Activated CD8-positive, alpha-beta memory T cell treated with anti-CD3 and anti-CD28 coated beads, Interleukin-2, amount 50 U/mL, for 24 hours (primary cell): ENCODE measurements around the gene MID1.
"Not testable (repeated sequence)": the region's sequence is repeated elsewhere in the genome, so short reads cannot be mapped to it uniquely, and the experiment has no call there.

Source experiments
- DNase-seq: peaks from one replicate; pipeline ENCODE4 v3.0.0-alpha.2; 2020; ENCODE audit errors: extremely low read depth

MID1 gene

DNA sequence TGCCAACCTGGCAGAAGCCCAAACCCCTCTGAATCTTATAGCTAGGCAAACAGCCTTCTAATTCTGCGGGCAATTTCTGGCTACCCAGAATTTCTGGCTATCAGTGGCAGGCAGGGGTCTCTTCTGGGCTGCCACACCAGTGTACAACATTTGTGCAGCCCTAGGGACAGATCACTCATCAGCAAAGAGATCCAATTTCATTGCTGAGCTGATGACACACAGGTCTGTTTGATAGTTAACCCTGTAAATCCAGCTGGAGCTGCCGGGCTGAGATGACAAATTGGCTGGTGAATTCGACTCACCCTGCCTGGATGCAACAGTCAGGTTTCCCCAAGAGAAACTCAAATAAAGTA is 2.4 kb downstream of the MID1 start:
- DNase-seq = no peak

- no peak for DNase-seq
Observed at GRCh38 chrX:10617186-10617998, 3.0 kb downstream of the MID1 start.

DNA sequence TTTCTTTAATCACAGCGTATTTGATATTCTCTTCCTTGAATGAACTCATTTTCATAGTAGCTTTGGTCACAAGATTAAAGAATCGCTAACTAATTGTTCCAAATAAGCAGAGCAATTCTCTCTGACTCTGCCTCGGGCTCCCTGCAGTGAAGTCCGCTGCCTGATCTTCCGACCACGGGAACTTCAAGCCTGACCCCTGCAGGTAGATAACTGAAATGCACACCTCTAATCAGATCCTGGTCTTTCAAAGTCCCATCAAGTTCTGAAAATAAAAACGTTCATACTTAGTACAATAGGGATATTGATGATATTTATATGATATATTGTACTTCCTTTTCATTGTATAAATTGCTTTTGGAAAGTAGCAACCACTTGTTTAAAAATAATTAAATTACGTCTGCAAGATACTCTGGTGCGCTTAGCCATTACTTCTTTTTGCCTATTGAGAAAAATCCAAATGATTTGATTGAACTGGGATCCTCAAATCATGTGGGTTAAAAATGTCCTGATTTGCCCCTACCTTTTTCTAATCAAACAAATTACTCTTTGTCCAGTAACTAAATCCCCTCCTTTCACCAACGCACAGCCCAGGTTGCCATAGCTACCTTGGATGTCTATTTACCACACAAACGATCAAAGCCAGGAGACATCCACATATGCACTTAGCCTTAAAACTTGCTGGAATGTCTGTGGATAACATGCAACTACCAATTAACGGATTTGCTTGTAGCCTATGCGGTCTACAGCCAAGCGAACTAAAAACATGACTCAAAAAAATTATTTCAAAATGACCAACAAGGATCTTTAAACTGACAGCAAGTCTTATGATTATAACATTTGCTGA is 4.2 kb downstream of the MID1 start:
- no peak for DNase-seq

- DNase-seq = no peak
Observed at GRCh38 chrX:10612215-10612614, 8.2 kb downstream of the MID1 start.

DNA sequence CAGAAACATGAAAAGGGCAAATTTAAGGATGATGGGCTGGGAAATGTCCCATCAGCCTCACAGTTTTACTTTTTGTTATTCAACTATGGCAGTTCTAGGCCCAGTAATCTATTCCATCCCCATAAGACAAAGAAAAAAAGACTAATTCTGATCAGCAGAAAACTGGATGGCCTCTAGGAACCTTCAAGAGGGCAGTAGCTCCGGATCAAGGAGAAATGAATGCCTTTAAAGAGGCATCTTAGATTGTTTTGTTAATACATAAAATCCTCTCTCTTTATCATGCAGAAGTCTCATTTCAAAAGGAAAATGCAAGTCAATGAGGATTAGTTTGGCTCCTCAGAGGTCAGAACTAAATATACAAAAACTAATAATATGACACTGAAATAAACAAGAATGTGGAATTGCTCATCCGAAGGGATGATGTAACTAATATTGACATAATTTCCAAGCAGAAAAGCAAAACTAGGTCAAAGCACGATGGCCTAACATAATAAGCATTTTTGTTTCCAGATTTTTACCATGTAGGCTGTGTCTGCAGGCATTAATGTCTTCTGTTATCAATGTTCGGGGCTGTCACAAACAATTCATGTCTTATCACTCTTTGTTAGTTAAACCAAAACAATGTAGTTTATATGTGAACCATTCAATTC is 8.8 kb downstream of the MID1 start:
- no peak for DNase-seq

DNA sequence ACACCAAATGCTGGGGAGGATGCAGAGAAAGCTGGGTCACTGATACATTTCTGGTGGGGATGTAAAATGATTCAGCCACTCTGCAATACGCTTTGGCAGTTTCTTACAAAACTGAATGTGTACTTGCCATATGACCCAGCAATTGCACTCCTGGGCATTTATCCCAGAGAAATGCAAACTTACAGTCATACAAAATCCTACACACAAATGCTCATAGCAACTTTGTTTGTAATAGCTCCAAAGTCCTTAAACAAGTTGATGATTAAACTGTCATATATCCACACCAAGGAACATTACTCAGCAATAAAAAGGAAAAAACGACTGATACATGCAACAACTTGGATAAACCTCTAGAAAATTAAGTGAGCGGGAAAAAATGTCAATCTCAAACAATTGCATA is 12.3 kb downstream of the MID1 start:
- no peak for DNase-seq

DNA sequence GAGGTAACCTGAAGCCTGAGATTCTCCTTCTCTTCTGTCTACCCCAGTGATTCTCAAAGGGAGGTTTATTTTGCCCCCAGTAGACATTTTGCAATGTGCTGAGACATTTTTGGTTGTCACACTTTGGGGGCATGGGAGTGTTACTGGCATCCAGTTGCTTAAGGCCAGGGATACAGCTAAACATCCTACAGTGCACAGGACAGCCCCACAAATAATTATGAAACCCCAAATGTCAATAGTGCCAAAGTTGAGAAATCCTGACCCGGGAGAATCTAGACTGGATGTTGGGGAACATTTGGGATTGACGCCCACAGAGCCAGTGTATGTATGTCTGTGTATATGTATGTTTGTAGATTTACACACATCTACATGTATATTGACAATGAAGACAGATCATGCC is 13.2 kb downstream of the MID1 start:
- no peak for DNase-seq

DNA sequence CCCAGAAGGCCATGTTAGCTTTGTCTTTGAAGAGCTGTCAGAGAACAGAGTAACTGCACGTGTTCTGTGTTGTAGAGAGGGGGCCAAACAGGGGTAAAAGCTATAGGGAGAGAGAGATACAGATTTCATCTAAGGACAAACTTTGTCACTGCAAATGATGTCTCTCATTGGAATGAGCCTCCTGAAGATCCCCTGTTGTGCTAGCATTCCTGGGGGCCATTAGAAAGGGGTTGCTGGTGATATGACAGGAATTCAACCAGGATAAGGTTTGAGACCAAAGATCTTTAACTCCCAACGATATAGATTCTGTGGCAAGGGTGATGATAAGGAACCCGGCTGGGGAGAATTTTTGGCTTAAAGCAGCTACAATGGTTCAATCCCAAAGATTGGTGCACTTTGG is 16.8 kb downstream of the MID1 start:
- no peak for DNase-seq

- DNase-seq = no peak
Observed at GRCh38 chrX:10602646-10603045, 17.7 kb downstream of the MID1 start.

GRCh38 chrX:10600479-10600878 is 19.9 kb downstream of the MID1 start:
- no peak for DNase-seq

DNA sequence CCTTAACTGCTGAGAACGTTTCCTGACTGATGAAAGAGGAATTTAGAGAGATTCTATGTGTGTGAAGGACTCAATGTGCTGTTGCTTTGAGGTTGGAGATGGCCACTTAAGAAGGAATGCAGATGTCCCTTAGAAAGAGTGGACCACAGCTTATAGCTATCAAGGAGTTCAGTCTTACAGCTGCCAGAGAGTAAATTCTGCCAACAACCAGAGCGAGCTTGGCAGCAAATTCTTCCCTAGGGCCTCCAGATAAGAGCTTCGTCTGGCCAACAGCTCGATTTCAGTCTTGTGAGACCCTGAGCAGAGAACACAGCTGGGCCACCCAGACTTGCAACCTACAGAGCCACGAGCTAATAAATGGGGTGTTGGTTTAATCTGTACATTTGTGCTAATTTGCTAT is 21.8 kb downstream of the MID1 start:
- no peak for DNase-seq

- no peak for DNase-seq
Observed at GRCh38 chrX:10597871-10598270, 22.5 kb downstream of the MID1 start.

- DNase-seq = no peak
Observed at GRCh38 chrX:10591363-10592335, 28.7 kb downstream of the MID1 start.

GRCh38 chrX:10589787-10590186 is 30.6 kb downstream of the MID1 start:
- DNase-seq = not testable (repeated sequence)

DNA sequence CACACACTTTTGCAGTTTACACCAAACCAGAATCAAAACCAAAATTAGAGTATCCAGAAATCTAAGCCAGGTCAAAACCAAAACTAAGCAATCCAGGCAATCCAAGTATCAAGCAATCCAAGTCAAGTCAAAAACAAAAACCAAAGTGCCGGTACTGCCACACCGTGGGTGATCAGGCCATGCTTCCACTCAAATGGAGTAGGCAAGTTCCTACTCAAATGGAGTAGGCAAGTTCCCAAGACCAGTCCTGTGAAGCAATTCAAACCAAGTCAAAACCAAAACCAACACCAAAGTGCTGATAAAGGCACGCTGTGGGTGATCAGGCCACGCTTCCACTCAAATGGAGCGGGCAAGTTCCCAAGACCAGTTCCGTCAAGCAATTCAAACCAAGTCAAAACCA is 31.3 kb downstream of the MID1 start:
- DNase-seq = no peak

DNA sequence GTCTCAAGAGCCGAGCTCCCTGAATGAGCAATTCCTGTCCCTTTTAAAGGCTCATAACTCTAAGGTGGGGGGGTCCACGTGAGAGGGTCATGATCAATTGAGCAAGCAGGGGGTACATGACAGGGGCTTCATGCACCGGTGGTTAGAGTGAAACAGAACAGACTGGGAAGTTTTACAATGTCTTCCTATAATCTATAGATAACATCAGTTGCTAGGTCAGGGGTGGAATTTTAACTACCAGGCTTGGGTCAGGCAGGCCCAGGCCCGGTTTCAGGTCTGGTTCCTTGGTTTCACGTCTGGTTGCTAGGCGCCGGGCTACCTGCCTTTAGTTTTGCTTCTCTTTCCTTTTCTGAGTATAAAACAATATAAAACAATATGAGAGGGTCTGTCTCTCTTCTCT is 35.5 kb downstream of the MID1 start:
- DNase-seq = not testable (repeated sequence)

- DNase-seq = no peak
Observed at GRCh38 chrX:10582945-10583344, 37.4 kb downstream of the MID1 start.

DNA sequence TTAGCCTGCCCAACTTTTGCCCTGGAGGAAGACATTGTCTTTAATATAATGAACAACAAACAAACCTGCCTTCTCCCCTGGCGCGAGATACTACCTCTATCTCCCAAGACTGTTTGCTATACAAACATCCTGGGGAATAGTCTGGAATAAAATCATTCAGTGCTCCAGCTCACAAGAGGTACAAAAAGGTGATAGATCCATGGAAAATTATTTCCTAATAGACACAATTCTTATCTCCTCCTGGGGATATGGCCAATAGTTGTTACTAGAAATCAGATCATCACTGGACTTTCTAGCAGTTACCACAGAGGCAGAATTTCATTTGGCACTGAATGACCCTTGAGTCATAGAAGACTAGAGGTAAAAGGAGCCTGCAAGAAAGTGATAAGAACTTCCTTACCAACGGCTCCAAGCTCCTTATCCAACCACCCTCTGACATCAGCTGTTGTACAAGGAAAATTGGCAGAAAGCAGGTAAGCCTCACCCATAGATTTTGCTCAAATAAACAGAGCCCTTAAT is 38.1 kb downstream of the MID1 start:
- DNase-seq = no peak

DNA sequence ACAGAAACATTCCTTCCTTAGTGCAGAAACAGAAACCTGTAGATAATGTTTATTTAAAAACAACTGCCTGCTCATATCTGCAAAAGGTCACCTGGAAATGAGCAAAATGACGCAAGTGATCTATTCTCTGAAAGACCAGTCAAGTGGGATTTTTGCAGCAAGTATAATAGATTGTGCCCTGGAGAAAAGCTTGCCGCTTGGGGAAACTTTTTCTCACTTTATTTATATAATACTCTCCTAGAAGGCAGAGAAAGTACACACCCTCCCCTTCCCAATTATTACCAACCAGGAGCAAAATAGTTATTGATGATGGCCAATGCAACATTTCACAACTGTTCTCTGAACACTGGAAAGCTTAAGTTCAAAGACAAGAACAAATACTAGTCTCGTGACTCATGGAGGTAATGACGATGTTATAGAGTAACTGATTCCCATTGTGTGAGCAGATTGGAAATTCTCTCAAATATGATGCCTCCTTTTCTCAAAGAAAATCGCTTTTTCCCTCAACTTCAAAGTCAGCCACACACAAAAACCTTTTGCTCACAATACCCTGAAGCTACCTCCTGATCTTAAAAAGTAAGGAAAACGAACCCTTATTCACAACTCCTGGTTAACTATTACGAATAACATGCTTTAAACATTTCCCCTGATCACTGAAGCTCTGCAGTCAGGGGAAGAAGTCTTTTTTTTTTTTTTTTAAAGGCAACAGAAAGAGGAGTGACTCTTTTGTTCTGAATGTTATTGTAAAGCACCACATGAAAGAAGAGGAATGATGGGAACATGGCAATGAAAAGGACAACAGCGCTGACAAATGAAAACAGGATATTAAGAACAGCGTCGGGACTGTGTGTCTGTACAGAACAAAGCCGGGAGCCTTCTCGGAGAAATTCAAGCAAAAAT is 41.0 kb downstream of the MID1 start:
- no peak for DNase-seq

- DNase-seq = no peak
Observed at GRCh38 chrX:10578527-10578926, 41.9 kb downstream of the MID1 start.
